Esophagus mucosa (tissue), 1 donor: ENCODE data around the gene AHCYL2. TPM values are rescaled to one million over a fixed set of nuclear protein-coding genes. Genes with fewer than 3 reads are reported as not detected.
A peak's percentile ranks its signal among the peaks of the same experiment; 100 is the strongest.
"Not testable (repeated sequence)": the region's sequence is repeated elsewhere in the genome, so short reads cannot be mapped to it uniquely, and the experiment has no call there.

ENCODE experiments used
- ATAC-seq: fragments of 200-7000 bp; cut with Tn5 transposase; one replicate; pipeline ENCODE4 v1.9.1; 2020
- total RNA-seq: library from RNA; stranded (reverse); gene quantifications from one replicate; pipeline ENCODE4 v1.2.4, GENCODE V29; 2023
- donor health status: DM: yes; HTN: yes; CAD: no.

The AHCYL2 gene
- total RNA-seq, 1 donor from 2014 or later: 25.9 TPM

DNA sequence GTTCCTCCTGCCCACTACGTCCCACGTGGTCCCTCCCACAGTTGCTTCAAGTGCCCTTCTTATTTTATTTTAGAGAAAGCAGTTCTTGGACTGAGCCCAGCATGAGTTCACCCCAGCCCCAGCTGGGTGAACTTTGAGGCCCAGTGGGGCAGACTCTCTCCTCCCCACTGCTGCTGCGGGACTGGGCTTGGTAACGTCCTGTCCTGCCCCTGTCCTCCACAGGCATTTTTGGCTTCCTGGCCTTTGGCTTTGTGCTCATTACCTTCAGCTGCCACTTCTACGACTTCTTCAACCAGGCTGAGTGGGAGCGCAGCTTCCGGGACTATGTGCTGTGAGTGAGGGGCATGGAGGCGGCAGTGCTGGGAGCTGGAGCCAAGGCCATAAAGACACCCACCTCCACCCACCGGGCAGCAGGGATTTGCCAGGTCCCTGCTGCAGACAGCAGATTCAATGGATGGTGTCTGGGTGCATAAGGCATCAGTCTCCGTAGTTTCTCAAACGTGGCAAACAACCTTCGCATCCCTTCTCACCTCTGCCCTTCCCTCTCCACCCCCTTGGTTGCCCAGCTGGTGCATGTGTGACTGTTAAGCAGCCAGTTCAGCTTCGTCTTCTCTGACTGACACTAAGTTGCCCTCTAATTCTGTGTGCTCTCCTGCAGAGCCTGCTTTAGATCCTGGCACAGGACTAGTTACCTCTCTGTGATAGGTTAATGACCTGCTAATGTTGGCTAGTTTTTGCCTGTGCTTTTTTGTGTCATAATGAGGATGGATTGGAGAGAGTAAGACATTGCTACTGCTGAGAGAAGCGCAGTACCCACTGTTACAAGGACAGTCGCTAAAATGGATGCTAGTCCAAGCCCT, 15.5 kb upstream of the AHCYL2 start:
- no peak for ATAC-seq

DNA sequence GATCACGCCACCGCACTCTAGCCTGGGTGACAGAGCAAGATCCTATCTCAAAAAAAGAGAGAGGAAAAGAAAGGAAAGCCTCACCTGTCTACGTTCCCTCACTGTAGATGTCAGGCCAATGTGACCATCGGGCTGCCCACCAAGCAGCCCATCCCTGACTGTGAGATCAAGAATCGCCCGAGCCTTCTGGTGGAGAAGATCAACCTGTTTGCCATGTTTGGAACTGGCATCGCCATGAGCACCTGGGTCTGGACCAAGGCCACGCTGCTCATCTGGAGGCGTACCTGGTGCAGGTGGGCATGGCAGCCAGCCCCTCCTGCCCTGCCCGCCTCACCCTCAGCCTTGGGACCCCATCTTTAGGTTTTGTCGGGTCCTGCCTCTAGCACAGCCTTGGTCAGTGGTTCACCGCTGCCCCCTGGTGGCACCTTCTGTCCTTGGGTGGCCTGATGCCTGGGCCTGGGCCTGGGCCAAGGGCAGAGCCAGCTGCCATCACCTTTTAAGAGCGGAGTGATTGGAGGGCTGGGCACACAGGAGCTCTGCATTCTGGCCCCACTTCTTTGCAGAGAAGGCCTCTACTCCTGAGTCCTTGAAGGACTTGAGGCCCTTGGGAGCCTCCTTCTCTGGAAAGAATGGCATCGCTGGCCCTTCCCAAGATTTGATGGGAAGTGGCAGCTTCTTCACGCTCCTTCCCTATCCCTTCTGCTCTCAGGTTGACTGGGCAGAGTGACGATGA, 14.4 kb upstream of the AHCYL2 start:
- peak; percentile 73 for ATAC-seq

DNA sequence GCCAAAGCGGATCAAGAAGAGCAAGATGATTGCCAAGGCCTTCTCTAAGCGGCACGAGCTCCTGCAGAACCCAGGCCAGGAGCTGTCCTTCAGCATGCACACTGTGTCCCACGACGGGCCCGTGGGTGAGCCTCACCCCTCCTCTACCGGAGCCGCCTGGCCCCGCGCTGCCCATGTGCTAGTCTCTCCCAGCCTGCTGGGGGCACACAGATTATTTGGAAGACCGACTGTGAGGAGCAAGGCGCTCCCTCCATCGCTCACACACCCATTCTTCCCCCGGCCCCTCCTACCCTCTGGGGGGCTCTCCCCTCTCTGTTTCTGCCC, 13.9 kb upstream of the AHCYL2 start:
- ATAC-seq: no peak

DNA sequence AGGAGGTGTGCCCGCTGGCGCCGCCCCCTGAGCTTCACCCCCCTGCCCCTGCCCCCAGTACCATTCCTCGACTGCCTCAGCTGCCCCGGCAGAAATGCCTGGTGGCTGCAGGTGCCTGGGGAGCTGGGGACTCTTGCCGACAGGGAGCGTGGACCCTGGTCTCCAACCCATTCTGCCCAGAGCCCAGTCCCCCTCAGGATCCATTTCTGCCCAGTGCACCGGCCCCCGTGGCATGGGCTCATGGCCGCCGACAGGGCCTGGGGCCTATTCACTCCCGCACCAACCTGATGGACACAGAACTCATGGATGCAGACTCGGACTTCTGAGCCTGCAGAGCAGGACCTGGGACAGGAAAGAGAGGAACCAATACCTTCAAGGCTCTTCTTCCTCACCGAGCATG, 12.7 kb upstream of the AHCYL2 start:
- ATAC-seq: no peak

DNA sequence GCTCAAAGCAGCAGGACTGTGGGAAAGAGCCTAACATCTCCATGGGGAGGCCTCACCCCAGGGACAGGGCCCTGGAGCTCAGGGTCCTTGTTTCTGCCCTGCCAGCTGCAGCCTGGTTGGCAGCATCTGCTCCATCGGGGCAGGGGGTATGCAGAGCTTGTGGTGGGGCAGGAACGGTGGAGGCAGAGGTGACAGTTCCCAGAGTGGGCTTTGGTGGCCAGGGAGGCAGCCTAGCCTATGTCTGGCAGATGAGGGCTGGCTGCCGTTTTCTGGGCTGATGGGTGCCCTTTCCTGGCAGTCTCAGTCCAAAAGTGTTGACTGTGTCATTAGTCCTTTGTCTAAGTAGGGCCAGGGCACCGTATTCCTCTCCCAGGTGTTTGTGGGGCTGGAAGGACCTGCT, 12.2 kb upstream of the AHCYL2 start:
- ATAC-seq: no peak

DNA sequence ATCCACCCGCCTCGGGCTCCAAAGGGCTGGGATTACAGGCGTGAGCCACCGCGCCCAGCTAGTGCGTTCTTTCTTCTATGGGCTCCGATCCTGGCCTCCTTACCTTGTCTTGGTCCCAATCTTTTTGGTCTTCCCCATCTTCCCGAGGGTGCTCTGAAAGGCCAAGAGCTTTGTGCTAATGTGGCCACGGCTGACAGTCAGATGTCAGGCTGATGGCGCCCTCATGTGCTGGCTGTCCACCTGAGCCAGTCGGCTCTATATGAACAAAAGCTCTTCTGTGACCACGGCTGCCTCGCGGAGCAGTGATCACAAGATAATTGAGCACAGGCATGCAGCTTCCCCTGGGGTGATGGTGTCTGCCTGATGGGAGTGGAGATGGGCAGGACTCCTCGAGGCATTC, 11.0 kb upstream of the AHCYL2 start:
- peak; percentile 29 for ATAC-seq

DNA sequence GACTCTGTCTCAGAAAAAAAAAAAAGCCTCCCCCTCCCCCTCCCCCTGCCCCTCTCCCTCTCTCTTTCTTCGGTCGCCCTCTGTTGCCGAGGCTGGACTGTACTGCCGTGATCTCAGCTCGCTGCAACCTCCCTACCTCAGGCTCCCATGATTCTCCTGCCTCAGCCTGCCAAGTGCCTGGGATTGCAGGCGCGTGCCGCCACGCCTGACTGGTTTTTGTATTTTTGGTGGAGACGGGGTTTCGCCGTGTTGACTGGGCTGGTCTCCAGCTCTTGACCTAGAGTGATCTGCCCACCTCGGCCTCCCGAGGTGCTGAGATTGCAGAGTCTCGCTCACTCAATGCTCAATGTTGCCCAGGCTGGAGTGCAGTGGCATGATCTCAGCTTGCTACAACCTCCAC, 9.1 kb upstream of the AHCYL2 start:
- not testable (repeated sequence) for ATAC-seq

DNA sequence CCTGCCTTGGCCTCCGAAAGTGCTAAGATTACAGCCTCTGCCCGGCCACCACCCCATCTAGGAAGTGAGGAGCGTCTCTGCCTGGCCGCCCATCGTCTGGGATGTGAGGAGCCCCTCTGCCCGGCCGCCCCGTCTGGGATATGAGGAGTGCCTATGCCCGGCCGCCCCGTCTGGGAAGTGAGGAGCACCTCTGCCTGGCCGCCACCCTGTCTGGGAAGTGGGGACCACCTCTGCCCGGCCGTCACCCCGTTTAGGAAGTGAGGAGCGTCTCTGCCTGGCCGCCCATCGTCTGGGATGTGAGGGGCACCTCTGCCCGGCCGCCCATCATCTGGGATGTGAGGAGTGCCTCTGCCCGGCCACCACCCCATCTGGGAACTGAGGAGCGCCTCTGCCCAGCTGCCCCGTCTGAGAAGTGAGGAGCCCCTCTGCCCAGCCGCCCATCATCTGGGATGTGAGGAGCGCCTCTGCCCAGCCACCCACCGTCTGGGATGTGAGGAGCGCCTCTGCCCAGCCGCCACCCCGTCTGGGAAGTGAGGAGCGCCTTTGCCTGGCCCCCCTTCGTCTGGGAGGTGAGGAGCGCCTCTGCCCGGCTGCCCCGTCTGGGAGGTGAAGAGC, 8.6 kb upstream of the AHCYL2 start:
- not testable (repeated sequence) for ATAC-seq

DNA sequence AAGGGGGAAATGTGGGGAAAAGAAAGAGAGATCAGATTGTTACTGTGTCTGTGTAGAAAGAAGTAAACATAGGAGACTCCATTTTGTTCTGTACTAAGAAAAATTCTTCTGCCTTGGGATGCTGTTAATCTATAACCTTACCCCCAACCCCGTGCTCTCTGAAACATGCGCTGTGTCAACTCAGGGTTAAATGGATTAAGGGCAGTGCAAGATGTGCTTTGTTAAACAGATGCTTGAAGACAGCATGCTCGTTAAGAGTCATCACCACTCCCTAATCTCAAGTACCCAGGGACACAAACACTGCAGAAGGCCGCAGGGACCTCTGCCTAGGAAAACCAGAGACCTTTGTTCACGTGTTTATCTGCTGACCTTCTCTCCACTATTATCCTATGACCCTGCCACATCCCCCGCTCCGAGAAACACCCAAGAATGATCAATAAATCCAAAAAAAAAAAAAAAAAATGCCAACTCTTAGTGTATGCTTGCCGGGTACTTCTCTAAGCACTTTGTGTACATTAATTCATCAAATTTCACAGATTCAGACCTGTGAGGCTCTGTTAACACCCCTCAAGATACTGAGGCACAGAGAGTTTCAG, 7.9 kb upstream of the AHCYL2 start:
- not testable (repeated sequence) for ATAC-seq

DNA sequence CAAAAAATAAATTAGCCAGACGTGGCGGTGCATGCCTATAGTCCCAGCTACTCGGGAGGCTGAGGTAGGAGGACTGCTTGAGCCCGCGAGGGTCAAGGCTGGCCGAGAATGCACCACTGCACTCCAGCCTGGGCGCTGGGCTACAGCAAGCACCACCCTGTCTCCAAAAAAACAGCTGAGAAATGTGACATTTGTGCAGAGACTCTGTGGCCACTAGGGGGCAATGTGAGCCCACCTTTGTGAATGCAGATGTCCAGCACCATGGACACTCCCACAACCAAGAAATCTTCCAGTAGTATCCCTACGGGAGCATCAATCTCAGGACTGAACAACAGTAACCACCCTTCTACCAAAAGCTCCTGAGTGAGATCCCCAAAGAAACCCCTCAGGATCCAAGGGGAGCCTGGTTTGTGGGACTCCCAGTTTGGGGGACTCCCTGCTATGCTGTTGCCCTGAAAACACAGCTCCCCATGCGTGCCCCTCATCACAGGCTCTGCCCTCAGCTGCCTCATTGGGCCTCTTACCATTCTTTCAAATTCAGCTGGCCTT, 6.2 kb upstream of the AHCYL2 start:
- ATAC-seq: peak; percentile 90

DNA sequence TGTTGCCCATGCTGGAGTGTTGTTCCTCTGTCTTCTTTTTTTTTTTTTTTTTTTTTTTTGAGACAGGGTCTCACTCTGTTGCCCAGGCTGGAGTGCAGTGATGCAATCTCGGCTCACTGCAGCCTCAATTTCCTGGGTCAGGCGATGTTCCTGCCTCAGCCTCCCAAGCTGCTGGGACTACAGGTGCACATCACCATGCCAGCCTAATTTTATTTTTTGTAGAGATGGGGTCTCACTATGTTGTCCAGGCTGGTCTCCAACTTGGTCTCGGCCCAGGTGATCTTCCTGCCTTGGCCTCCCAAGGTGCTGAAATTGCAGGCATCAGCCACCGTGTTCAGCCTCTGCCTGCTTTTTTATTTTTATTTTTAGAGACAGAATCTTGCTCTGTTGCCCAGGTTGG, 5.7 kb upstream of the AHCYL2 start:
- not testable (repeated sequence) for ATAC-seq

DNA sequence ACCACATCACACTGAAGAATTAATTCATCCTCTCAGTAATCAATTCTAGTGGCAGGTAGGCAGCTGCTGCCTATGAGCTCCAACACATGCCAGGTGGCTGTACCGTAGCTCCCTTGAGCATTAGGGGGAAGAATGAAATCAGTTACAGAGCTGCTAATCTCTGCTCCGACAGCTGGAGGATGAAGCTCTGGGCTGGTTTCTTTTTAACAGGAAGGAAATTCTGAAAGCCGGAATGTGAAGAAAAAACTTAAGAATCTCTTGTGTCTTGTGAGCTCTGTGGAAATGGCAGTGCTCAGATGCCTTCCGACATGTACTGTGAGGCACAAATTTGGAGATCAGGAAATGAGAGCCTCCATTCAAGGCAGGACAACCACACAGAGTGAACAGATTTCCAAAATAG, 2.8 kb upstream of the AHCYL2 start:
- no peak for ATAC-seq

DNA sequence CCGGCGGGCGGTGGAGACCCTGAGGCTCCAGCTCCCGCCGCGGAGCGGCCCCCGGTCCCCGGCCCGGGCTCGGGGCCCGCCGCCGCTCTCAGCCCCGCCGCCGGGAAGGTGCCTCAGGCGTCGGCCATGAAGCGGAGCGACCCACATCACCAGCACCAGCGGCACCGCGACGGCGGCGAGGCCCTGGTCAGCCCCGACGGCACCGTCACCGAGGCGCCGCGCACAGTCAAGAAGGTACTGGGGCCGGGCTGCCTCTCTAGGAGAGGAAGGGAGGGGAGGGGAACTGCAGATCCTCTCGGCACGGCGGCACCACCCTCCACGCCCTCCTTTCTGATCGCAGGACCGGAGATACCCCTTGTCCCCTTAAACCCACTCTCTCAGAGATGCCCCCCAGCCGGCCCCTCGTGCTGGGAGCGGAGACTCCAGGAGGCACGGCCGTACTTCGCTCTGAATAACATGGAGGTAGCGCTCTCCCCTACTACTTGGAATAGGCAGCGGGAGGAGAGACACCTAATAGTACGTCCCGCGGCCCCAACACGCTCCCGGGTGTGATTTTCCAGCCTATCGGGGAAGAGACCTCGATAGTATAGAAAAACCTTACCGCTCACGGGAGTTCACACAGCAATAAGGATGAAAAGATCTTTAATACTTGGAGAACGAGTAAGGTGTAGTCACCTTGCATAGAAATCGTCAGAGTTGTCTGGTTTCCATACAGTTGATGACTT, 538 bp downstream of the AHCYL2 start:
- peak; percentile 53 for ATAC-seq

DNA sequence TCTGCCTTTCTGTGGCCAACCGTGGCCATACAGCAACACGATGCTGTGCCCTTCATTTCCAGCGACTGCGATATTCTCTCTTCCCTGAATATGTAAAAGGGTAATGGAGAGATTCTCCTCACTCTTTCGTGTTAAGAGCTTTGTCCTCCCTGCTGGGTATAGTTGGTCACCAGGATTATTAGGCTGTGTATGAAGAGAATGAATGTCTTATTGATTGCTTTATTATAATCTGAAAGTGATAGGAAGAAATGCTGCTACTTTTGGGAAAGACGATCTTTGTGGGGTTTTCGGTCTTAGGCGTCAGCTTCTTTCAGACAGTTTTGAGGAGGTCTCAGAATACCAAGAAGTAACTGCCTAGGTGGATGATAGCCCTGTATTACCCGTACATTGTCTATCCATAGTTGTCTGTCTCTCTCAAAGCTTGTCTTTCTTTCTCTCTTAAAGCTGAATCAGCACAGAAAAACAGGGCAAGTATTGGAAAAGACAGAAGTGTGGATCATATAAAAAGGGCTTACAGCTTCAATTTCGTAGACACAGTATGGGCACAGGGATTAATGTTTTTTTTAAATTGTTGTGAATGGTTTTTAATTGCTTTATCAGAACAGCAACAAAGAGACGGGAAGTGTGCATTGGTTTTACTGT, 1.2 kb downstream of the AHCYL2 start:
- no peak for ATAC-seq

DNA sequence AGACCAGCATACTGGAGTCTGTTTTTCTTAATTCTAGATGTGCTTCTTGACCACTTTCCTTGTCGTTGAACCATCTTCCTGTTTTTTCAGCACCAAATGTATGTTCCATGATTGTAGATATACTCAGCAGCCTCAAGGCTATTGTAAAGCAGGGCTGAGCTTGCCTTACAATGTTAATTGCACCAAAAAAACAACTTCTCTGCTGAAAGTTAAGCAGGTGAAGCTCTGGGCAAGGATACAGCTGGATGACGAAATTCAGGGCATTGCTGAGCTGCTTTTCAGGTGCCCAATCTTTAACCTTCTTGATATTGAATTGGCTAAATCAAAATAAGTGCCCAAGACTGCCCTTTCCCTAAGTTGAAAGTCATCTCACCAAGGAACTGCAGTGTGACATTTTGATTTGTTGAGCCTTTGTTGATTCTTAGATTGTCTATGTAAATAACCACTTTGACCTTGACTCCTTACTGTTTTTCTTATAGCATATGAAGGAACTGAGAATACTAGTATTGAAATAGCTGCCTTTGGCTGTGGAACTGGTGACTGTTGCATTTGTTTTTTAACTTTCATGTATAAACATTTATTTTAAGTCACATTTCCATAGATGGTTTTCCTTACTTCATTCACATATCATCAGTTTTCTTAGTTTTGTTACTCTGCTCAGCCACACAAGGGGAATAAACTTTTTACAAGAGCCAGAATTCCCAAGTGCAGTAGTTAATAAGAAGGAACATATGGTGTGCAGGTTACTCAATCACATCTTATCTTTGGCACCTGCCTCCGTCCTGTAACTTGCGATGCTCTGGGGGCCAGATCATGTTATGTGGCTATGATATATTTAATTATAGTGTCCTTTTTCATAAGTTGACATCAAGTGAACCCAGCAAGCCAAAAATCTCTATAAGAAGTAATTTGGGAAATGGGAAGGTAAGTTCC, 3.1 kb downstream of the AHCYL2 start:
- ATAC-seq: no peak

DNA sequence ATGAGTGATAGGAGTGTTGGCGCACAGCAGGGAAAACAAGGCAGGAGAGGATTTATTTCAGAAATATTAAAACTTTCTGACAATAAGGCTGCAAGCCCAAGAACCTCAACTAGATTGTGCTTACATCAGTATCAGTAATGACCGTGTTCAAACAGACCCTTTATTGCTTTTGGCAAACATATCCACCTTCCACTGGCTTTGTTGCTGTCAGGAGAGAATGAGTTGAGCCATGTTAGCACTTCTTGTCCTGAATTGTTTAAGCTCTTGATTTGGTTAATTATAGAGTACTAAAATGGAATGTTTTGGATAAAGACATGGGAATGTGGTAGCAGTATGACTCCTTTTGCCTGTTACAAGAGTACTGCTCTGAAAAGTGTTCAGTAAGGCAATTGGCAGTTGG, 3.8 kb downstream of the AHCYL2 start:
- ATAC-seq: no peak

DNA sequence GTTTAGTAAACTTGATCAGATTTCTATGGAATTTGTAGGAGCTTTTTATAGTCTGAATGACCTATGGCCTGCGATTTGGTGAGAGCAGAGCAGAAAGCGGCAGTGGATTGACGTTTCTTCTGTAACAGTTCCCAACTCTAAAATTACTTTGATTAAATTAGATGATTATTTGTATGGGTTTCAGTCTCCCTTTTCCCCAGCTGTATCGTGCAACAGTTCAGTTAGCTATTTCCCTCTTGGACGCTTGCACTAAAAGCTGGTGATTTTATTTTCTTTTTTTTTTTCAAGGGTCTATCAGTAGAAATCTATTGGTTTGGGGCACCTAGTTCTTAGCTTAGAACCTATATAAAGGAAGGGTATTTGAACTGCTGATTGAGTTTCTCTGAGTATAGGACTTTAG, 6.8 kb downstream of the AHCYL2 start:
- ATAC-seq: no peak

DNA sequence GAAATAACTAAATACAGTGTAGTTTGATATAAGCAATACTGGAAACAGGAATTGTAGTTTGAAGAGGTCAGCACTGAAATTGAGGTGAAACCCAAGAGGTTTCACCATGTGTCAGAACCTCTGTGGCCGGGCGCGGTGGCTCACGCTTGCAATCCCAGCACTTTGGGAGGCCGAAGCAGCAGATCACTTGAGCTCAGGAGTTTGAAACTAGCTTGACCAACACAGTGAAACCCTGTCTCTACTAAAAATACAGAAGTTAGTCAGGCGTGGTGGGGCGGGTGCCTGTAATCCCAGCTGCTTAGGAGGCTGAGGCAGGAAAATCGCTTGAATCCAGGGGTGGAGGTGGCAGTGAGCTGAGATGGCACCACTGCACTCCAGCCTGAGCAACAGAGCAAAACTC, 13.7 kb downstream of the AHCYL2 start:
- ATAC-seq: no peak

DNA sequence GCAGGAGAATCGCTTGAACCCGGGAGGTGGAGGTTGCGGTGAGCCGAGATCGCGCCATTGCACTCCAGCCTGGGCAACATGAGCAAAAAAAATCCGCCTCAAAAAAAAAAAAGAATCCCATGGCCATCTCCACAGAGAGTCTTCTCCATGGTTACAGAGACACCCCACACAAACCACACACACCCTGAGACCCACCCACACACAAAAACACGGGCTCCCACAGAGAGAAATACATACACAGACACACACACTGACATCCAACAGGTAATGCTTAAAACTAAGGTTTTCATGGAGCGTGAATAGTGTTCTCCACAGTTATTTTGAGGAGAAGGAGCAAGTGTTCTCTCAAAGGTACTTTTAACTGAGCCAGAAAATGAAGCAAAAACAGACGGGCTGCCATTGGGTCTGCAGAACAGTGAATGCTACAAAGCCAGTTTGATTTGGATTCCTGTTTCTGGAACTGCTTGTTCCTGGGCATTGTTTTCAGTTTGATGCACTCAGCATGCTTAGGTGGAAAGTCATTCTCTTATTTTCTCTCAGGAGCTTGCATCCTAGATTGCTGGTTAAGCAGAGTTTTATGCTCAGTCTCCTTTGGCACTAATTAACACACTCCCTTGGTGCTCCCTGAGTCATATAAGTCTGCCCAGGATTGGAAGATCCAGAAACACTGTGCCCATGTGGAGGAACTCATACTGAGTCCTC, 15.4 kb downstream of the AHCYL2 start:
- peak; percentile 48 for ATAC-seq

DNA sequence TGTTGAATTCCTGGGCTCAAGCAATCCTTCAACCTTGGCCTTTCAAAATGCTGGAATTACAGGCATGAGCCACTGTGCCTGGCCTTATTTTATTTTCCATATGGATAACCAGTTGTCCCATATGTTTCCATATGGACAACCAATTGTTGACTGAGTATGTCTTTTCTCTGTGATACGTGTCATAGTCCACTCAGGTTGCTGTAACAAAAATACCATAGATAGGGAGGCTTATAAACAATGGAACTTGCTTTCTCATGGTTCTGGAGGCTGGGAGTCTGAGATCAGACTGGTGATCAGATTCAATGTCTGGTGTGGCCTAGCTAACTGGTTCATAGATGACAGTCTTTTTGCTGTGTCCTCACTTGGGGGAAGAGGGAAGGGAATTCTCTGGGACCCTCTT, 19.4 kb downstream of the AHCYL2 start:
- no peak for ATAC-seq
